Activated CD4-positive, alpha-beta T cell treated with anti-CD3 and anti-CD28 coated beads, Interleukin-2, amount 50 U/mL, for 1 hour (primary cell): ENCODE results near the gene CREG1.
"Not testable (repeated sequence)": the region's sequence is repeated elsewhere in the genome, so short reads cannot be mapped to it uniquely, and the experiment has no call there.

Experiments
- DNase-seq: peaks from one replicate; pipeline ENCODE4 v3.0.0-alpha.2; 2020

Gene CREG1

GRCh38 chr1:167553136-167554027, at the start of gene CREG1:
Gene CREG1, minus strand, starts transcription at chr1:167553762.
- peak; percentile 87 for DNase-seq

GRCh38 chr1:167602840-167603239, 49.3 kb upstream of the CREG1 start:
- no peak for DNase-seq

- DNase-seq, result no peak
These were observed 48.2 kb upstream of the CREG1 start for GRCh38 chr1:167601442-167602383.

- no peak for DNase-seq
These were observed 46.5 kb upstream of the CREG1 start for GRCh38 chr1:167599957-167600581.

GRCh38 chr1:167594822-167595221, 41.3 kb upstream of the CREG1 start:
- no peak for DNase-seq

GRCh38 chr1:167593860-167594259, 40.3 kb upstream of the CREG1 start:
- DNase-seq, result no peak

- no peak for DNase-seq
These were observed 38.9 kb upstream of the CREG1 start for GRCh38 chr1:167592475-167592874.

GRCh38 chr1:167588361-167588760, 34.8 kb upstream of the CREG1 start:
- no peak for DNase-seq

GRCh38 chr1:167587872-167588271, 34.3 kb upstream of the CREG1 start:
- no peak for DNase-seq

- no peak for DNase-seq
These were observed 33.8 kb upstream of the CREG1 start for GRCh38 chr1:167587342-167587741.

- no peak for DNase-seq
These were observed 31.0 kb upstream of the CREG1 start for GRCh38 chr1:167584581-167584980.

- no peak for DNase-seq
These were observed 29.2 kb upstream of the CREG1 start for GRCh38 chr1:167582722-167583121.

GRCh38 chr1:167582064-167582463, 28.5 kb upstream of the CREG1 start:
- no peak for DNase-seq

- no peak for DNase-seq
These were observed 26.4 kb upstream of the CREG1 start for GRCh38 chr1:167579986-167580385.

GRCh38 chr1:167578939-167579521, 25.5 kb upstream of the CREG1 start:
- no peak for DNase-seq

- no peak for DNase-seq
These were observed 22.1 kb upstream of the CREG1 start for GRCh38 chr1:167575649-167576048.

- DNase-seq, result no peak
These were observed 19.5 kb upstream of the CREG1 start for GRCh38 chr1:167573035-167573434.

- DNase-seq, result not testable (repeated sequence)
These were observed 17.1 kb upstream of the CREG1 start for GRCh38 chr1:167570712-167571111.

- no peak for DNase-seq
These were observed 14.1 kb upstream of the CREG1 start for GRCh38 chr1:167567663-167568062.

- no peak for DNase-seq
These were observed 13.2 kb upstream of the CREG1 start for GRCh38 chr1:167566766-167567165.

- DNase-seq, result no peak
These were observed 12.4 kb upstream of the CREG1 start for GRCh38 chr1:167565922-167566321.

GRCh38 chr1:167564612-167565270, 11.2 kb upstream of the CREG1 start:
- DNase-seq, result no peak
